TTC549 (cell line): ENCODE measurements around the gene SMYD3.
"Not testable (repeated sequence)": the region's sequence is repeated elsewhere in the genome, so short reads cannot be mapped to it uniquely, and the experiment has no call there.

Experiments
- FAIRE-seq: peaks from 2 replicates; lab custom pipeline; 2012; peaks lifted over from hg19 to GRCh38; lab: Jason Lieb, UNC

Gene SMYD3

GRCh38 chr1:245987997-245988392 is 519.1 kb downstream of the SMYD3 start:
- no peak for FAIRE-seq

GRCh38 chr1:245987577-245987976 is 519.5 kb downstream of the SMYD3 start:
- FAIRE-seq: no peak

GRCh38 chr1:245987219-245987545 is 519.9 kb downstream of the SMYD3 start:
- no peak for FAIRE-seq

- FAIRE-seq: no peak
Measured at GRCh38 chr1:245986404-245987218, 520.5 kb downstream of the SMYD3 start.

- FAIRE-seq: no peak
Measured at GRCh38 chr1:245984390-245985155, 522.5 kb downstream of the SMYD3 start.

- FAIRE-seq: no peak
Measured at GRCh38 chr1:245983294-245983967, 523.6 kb downstream of the SMYD3 start.

GRCh38 chr1:245979589-245979988 is 527.5 kb downstream of the SMYD3 start:
- no peak for FAIRE-seq

- FAIRE-seq: no peak
Measured at GRCh38 chr1:245978915-245979314, 528.2 kb downstream of the SMYD3 start.

- no peak for FAIRE-seq
Measured at GRCh38 chr1:245972476-245972875, 534.6 kb downstream of the SMYD3 start.

- FAIRE-seq: no peak
Measured at GRCh38 chr1:245971711-245972085, 535.4 kb downstream of the SMYD3 start.

- FAIRE-seq: not testable (repeated sequence)
Measured at GRCh38 chr1:245971076-245971710, 535.9 kb downstream of the SMYD3 start.

- FAIRE-seq: no peak
Measured at GRCh38 chr1:245969283-245969682, 537.8 kb downstream of the SMYD3 start.

GRCh38 chr1:245968775-245969174 is 538.3 kb downstream of the SMYD3 start:
- FAIRE-seq: no peak

- FAIRE-seq: no peak
Measured at GRCh38 chr1:245965398-245965797, 541.7 kb downstream of the SMYD3 start.

- no peak for FAIRE-seq
Measured at GRCh38 chr1:245963649-245964048, 543.4 kb downstream of the SMYD3 start.

GRCh38 chr1:245962453-245962852 is 544.6 kb downstream of the SMYD3 start:
- FAIRE-seq: no peak

- FAIRE-seq: no peak
Measured at GRCh38 chr1:245961137-245961540, 545.9 kb downstream of the SMYD3 start.

GRCh38 chr1:245960171-245960570 is 546.9 kb downstream of the SMYD3 start:
- FAIRE-seq: no peak

GRCh38 chr1:245958016-245958415 is 549.1 kb downstream of the SMYD3 start:
- no peak for FAIRE-seq

- FAIRE-seq: no peak
Measured at GRCh38 chr1:245957427-245957826, 549.7 kb downstream of the SMYD3 start.

- FAIRE-seq: no peak
Measured at GRCh38 chr1:245956225-245956624, 550.9 kb downstream of the SMYD3 start.

GRCh38 chr1:245953876-245954660 is 553.0 kb downstream of the SMYD3 start:
- peak; percentile 40 for FAIRE-seq
